ENCODE results near the gene IL21R.

Gene IL21R

GRCh38 chr16:27458987-27459688 is 57.2 kb downstream of the IL21R start:
- no peak for TF ChIP-seq CTCF (IDR thresholded peaks at IDR 0.05; ENCODE audit: extremely low read depth, missing control alignments)
- DNase-seq (ENCODE audit: low spot score) = no peak

GRCh38 chr16:27460213-27460612 is 58.2 kb downstream of the IL21R start:
- no peak for DNase-seq (ENCODE audit: low spot score)
- TF ChIP-seq CTCF (IDR thresholded peaks at IDR 0.05; ENCODE audit: extremely low read depth, missing control alignments) = no peak

- no peak for DNase-seq (ENCODE audit: low spot score)
- TF ChIP-seq CTCF (IDR thresholded peaks at IDR 0.05; ENCODE audit: extremely low read depth, missing control alignments) = no peak
These were observed 58.9 kb downstream of the IL21R start for GRCh38 chr16:27460663-27461482.

- no peak for DNase-seq (ENCODE audit: low spot score)
- TF ChIP-seq CTCF (IDR thresholded peaks at IDR 0.05; ENCODE audit: extremely low read depth, missing control alignments) = no peak
These were observed 59.7 kb downstream of the IL21R start for GRCh38 chr16:27461483-27462171.

GRCh38 chr16:27462200-27462845 is 60.3 kb downstream of the IL21R start:
- no peak for DNase-seq (ENCODE audit: low spot score)
- no peak for TF ChIP-seq CTCF (IDR thresholded peaks at IDR 0.05; ENCODE audit: extremely low read depth, missing control alignments)

GRCh38 chr16:27462846-27463682 is 61.1 kb downstream of the IL21R start:
- TF ChIP-seq CTCF (IDR thresholded peaks at IDR 0.05; ENCODE audit: extremely low read depth, missing control alignments) = no peak
- DNase-seq (ENCODE audit: low spot score) = no peak
